GM19395 (cell line): ENCODE data around the gene PRKCE.

Experiments used
- ATAC-seq: cut with Tn5 transposase; IDR thresholded peaks from one replicate; pipeline ENCODE4 v1.9.1; 2021; ENCODE audit warnings: mild to moderate bottlenecking, moderate library complexity; ENCODE audit not compliant: unreplicated experiment

Gene PRKCE

GRCh38 chr2:46051085-46051484, 399.6 kb downstream of the PRKCE start:
- no peak for ATAC-seq

- ATAC-seq: no peak
Measured at GRCh38 chr2:46053564-46053963, 402.1 kb downstream of the PRKCE start.

GRCh38 chr2:46056541-46056940, 405.1 kb downstream of the PRKCE start:
- no peak for ATAC-seq

GRCh38 chr2:46058140-46058539, 406.7 kb downstream of the PRKCE start:
- no peak for ATAC-seq

- ATAC-seq: no peak
Measured at GRCh38 chr2:46062637-46063412, 411.4 kb downstream of the PRKCE start.

- no peak for ATAC-seq
Measured at GRCh38 chr2:46064396-46064795, 412.9 kb downstream of the PRKCE start.

GRCh38 chr2:46065152-46065551, 413.7 kb downstream of the PRKCE start:
- ATAC-seq: no peak

GRCh38 chr2:46066116-46066515, 414.6 kb downstream of the PRKCE start:
- no peak for ATAC-seq

- ATAC-seq: no peak
Measured at GRCh38 chr2:46066601-46067000, 415.1 kb downstream of the PRKCE start.

GRCh38 chr2:46067062-46067461, 415.6 kb downstream of the PRKCE start:
- no peak for ATAC-seq

GRCh38 chr2:46067501-46068305, 416.2 kb downstream of the PRKCE start:
- no peak for ATAC-seq

- ATAC-seq: no peak
Measured at GRCh38 chr2:46068636-46069035, 417.2 kb downstream of the PRKCE start.

- ATAC-seq: no peak
Measured at GRCh38 chr2:46071074-46071473, 419.6 kb downstream of the PRKCE start.

GRCh38 chr2:46072101-46072820, 420.8 kb downstream of the PRKCE start:
- ATAC-seq: no peak

- no peak for ATAC-seq
Measured at GRCh38 chr2:46073540-46074046, 422.1 kb downstream of the PRKCE start.

- no peak for ATAC-seq
Measured at GRCh38 chr2:46074501-46074900, 423.0 kb downstream of the PRKCE start.

- no peak for ATAC-seq
Measured at GRCh38 chr2:46075848-46076247, 424.4 kb downstream of the PRKCE start.

GRCh38 chr2:46076251-46076650, 424.8 kb downstream of the PRKCE start:
- ATAC-seq: no peak

- no peak for ATAC-seq
Measured at GRCh38 chr2:46076875-46077274, 425.4 kb downstream of the PRKCE start.

GRCh38 chr2:46077522-46078107, 426.1 kb downstream of the PRKCE start:
- ATAC-seq: no peak

GRCh38 chr2:46079985-46080560, 428.6 kb downstream of the PRKCE start:
- no peak for ATAC-seq
